ENCODE results near the gene GNL1.
A peak's percentile ranks its signal among the peaks of the same experiment; 100 is the strongest.

DNA sequence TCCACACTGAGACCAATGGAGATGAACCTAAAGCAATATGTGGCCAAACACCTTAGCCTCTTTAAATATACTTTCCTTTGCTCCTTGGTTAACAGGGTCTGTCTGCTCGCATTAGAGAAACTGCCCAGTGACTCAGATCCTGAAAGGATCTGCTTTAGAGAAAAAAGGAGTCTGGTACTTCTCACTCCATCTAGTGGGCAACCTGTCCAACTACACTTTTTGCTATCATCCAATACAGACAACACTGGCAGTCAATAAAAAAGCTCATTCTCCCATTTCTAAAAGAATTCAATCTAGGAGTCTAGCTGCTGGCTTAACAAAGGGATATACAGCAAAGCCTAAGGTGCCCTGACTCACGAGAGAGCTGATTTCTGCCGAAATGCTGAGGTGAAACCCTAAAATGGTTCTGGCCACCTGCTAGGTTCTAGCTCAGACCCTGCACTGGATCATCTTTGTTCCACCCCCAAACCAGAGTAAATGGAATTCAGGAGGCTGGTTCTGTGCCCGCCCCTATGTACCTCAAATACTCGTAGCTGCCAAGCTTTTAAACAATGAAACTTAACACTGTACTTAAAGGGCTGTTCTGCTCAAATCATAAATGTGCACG lies 11.5 kb downstream of the GNL1 start:
- TF ChIP-seq, protein P1, sequence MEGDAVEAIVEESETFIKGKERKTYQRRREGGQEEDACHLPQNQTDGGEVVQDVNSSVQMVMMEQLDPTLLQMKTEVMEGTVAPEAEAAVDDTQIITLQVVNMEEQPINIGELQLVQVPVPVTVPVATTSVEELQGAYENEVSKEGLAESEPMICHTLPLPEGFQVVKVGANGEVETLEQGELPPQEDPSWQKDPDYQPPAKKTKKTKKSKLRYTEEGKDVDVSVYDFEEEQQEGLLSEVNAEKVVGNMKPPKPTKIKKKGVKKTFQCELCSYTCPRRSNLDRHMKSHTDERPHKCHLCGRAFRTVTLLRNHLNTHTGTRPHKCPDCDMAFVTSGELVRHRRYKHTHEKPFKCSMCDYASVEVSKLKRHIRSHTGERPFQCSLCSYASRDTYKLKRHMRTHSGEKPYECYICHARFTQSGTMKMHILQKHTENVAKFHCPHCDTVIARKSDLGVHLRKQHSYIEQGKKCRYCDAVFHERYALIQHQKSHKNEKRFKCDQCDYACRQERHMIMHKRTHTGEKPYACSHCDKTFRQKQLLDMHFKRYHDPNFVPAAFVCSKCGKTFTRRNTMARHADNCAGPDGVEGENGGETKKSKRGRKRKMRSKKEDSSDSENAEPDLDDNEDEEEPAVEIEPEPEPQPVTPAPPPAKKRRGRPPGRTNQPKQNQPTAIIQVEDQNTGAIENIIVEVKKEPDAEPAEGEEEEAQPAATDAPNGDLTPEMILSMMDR (IDR thresholded peaks at IDR 0.05; ENCODE audit: borderline replicate concordance, extremely low read depth, low read length, poor library complexity, severe bottlenecking): peak; percentile 85
- no peak for TF ChIP-seq EZH2 (IDR thresholded peaks at IDR 0.05; ENCODE audit: borderline replicate concordance, low read depth, low read length, severe bottlenecking)

All from DND-41 (cell line).